Activated T-helper 2 cell treated with anti-CD3 and anti-CD28 coated beads, Interferon-gamma antibody, Interleukin-2, Interleukin-4, amounts not matched to agents 10 μg/mL and 5 μg/mL and 100 μg/mL, durations not matched to agents 14 hours and 24 hours and 36 hours (primary cell): Measurements from ENCODE around the gene EVI5L. TPM values are rescaled to one million over a fixed set of nuclear protein-coding genes. Genes with fewer than 3 reads are reported as not detected.

Experiments
- DNase-seq: peaks from one replicate; pipeline ENCODE4 v3.0.0; 2021; ENCODE audit warnings: low spot score
- H3K27ac Mint-ChIP-seq: one replicate; pipeline ENCODE4 v1.8.0; 2021; ENCODE audit warnings: mixed read lengths
- H3K27me3 Mint-ChIP-seq: one replicate; pipeline ENCODE4 v1.8.0; 2021; ENCODE audit warnings: low read depth, mixed read lengths
- H3K36me3 Mint-ChIP-seq: one replicate; pipeline ENCODE4 v1.8.0; 2021; ENCODE audit warnings: low read depth, mixed read lengths
- H3K4me1 Mint-ChIP-seq: one replicate; pipeline ENCODE4 v1.8.0; 2021; ENCODE audit warnings: low read depth, mixed read lengths
- H3K4me3 Mint-ChIP-seq: one replicate; pipeline ENCODE4 v1.8.0; 2021; ENCODE audit warnings: low read depth, mild to moderate bottlenecking, moderate library complexity, mixed read lengths
- H3K9me3 Mint-ChIP-seq: one replicate; pipeline ENCODE4 v1.8.0; 2021; ENCODE audit warnings: mixed read lengths
- intact Hi-C: fragments of 100-400 bp; cut with micrococcal nuclease; formaldehyde crosslinking; loops from one replicate; pipeline ENCODE4 v1.15.1; 2023
- total RNA-seq: library from RNA; stranded (reverse); gene quantifications from 2 replicates; pipeline ENCODE4 v1.2.3, GENCODE V29; 2022

The EVI5L gene
- total RNA-seq, 1 donor from 2014 or later = 3.8 TPM

GRCh38 chr19:7907122-7907521 lies 77.1 kb downstream of the EVI5L start:
- peaks cover 22% of the 10 kb centered on the region for H3K4me1 Mint-ChIP-seq
- H3K4me3 Mint-ChIP-seq = no peak overlapping the region
- peaks cover 30% of the 10 kb centered on the region for H3K36me3 Mint-ChIP-seq
- intact Hi-C loops = no loop called here
- DNase-seq = no peak
- no peak overlapping the region for H3K27ac Mint-ChIP-seq
- H3K27me3 Mint-ChIP-seq = no peaks in the 10 kb centered on the region
- no peaks in the 10 kb centered on the region for H3K9me3 Mint-ChIP-seq

GRCh38 chr19:7907544-7907943 lies 77.5 kb downstream of the EVI5L start:
- peaks cover 30% of the 10 kb centered on the region for H3K36me3 Mint-ChIP-seq
- no peaks in the 10 kb centered on the region for H3K27me3 Mint-ChIP-seq
- H3K9me3 Mint-ChIP-seq = no peaks in the 10 kb centered on the region
- no peak for DNase-seq
- H3K27ac Mint-ChIP-seq = no peak overlapping the region
- intact Hi-C loops = no loop called here
- H3K4me3 Mint-ChIP-seq = no peak overlapping the region
- H3K4me1 Mint-ChIP-seq = peaks cover 20% of the 10 kb centered on the region

- DNase-seq = no peak
- Mint-ChIP-seq H3K36me3 (peaks cover 36% of the 10 kb centered on the region), H3K27ac (no peak overlapping the region), H3K27me3 (no peaks in the 10 kb centered on the region), H3K4me3 (no peak overlapping the region), H3K9me3 (no peaks in the 10 kb centered on the region), H3K4me1 (peaks cover 13% of the 10 kb centered on the region)
- intact Hi-C loops = no loop called here
Observed at GRCh38 chr19:7908078-7908699, 78.2 kb downstream of the EVI5L start.

GRCh38 chr19:7908742-7909461 lies 78.9 kb downstream of the EVI5L start:
- H3K27ac Mint-ChIP-seq = no peak overlapping the region
- DNase-seq = no peak
- H3K36me3 Mint-ChIP-seq = peaks cover 38% of the 10 kb centered on the region
- intact Hi-C loops = no loop called here
- peaks cover 10% of the 10 kb centered on the region for H3K4me1 Mint-ChIP-seq
- H3K9me3 Mint-ChIP-seq = no peaks in the 10 kb centered on the region
- no peak overlapping the region for H3K4me3 Mint-ChIP-seq
- no peaks in the 10 kb centered on the region for H3K27me3 Mint-ChIP-seq

GRCh38 chr19:7909471-7910067 lies 79.6 kb downstream of the EVI5L start:
- Mint-ChIP-seq H3K4me1 (peaks cover 9% of the 10 kb centered on the region), H3K36me3 (peaks cover 38% of the 10 kb centered on the region), H3K27me3 (no peaks in the 10 kb centered on the region), H3K9me3 (no peaks in the 10 kb centered on the region), H3K27ac (no peak overlapping the region), H3K4me3 (no peak overlapping the region)
- DNase-seq = no peak
- intact Hi-C loops = no loop called here

- Mint-ChIP-seq H3K4me3 (no peak overlapping the region), H3K27me3 (peaks cover 6% of the 10 kb centered on the region), H3K36me3 (peaks cover 30% of the 10 kb centered on the region), H3K9me3 (no peaks in the 10 kb centered on the region), H3K4me1 (peaks cover 2% of the 10 kb centered on the region), H3K27ac (no peak overlapping the region)
- no peak for DNase-seq
- intact Hi-C loops = no loop called here
Observed at GRCh38 chr19:7910321-7911161, 80.5 kb downstream of the EVI5L start.

- intact Hi-C loops = no loop called here
- H3K27me3 Mint-ChIP-seq = peaks cover 11% of the 10 kb centered on the region
Observed at GRCh38 chr19:7911508-7912143, 81.6 kb downstream of the EVI5L start.

GRCh38 chr19:7912144-7912696 lies 82.2 kb downstream of the EVI5L start:
- H3K4me3 Mint-ChIP-seq = no peak overlapping the region
- intact Hi-C loops = no loop called here
- peaks cover 14% of the 10 kb centered on the region for H3K27me3 Mint-ChIP-seq
- H3K27ac Mint-ChIP-seq = no peak overlapping the region
- H3K9me3 Mint-ChIP-seq = no peaks in the 10 kb centered on the region
- no peak for DNase-seq
- peaks cover 23% of the 10 kb centered on the region for H3K36me3 Mint-ChIP-seq
- H3K4me1 Mint-ChIP-seq = peaks cover 2% of the 10 kb centered on the region

More at GRCh38 chr19:7911508-7912143, 81.6 kb downstream of the EVI5L start:
- Mint-ChIP-seq H3K4me3 (no peak overlapping the region), H3K4me1 (peaks cover 2% of the 10 kb centered on the region), H3K27ac (no peak overlapping the region), H3K9me3 (no peaks in the 10 kb centered on the region), H3K36me3 (peaks cover 23% of the 10 kb centered on the region)
- no peak for DNase-seq

GRCh38 chr19:7912697-7913564 lies 82.9 kb downstream of the EVI5L start:
- H3K4me1 Mint-ChIP-seq = peaks cover 3% of the 10 kb centered on the region
- H3K4me3 Mint-ChIP-seq = no peak overlapping the region
- H3K27me3 Mint-ChIP-seq = peaks cover 15% of the 10 kb centered on the region
- H3K9me3 Mint-ChIP-seq = no peaks in the 10 kb centered on the region
- DNase-seq = no peak
- peaks cover 23% of the 10 kb centered on the region for H3K36me3 Mint-ChIP-seq
- intact Hi-C loops = no loop called here
- H3K27ac Mint-ChIP-seq = no peak overlapping the region

GRCh38 chr19:7913652-7914051 lies 83.6 kb downstream of the EVI5L start:
- Mint-ChIP-seq H3K9me3 (no peaks in the 10 kb centered on the region), H3K4me1 (peaks cover 6% of the 10 kb centered on the region), H3K27me3 (peaks cover 22% of the 10 kb centered on the region), H3K27ac (no peak overlapping the region), H3K36me3 (peaks cover 23% of the 10 kb centered on the region), H3K4me3 (no peak overlapping the region)
- DNase-seq = no peak
- intact Hi-C loops = no loop called here

- Mint-ChIP-seq H3K36me3 (peaks cover 23% of the 10 kb centered on the region), H3K27me3 (peaks cover 22% of the 10 kb centered on the region), H3K4me3 (no peak overlapping the region), H3K4me1 (peaks cover 6% of the 10 kb centered on the region), H3K9me3 (no peaks in the 10 kb centered on the region), H3K27ac (no peak overlapping the region)
- intact Hi-C loops = no loop called here
- DNase-seq = no peak
Observed at GRCh38 chr19:7914099-7914498, 84.1 kb downstream of the EVI5L start.
